Neuronal stem cell (in vitro differentiated cells): Measurements from ENCODE around the gene CAAP1. TPM values are rescaled to one million over a fixed set of nuclear protein-coding genes. Genes with fewer than 3 reads are reported as not detected.

ENCODE experiments used
- DNase-seq: peaks from one replicate; pipeline ENCODE4 v3.0.0-alpha.2; 2013; ENCODE audit warnings: low spot score
- H2AFZ ChIP-seq: one replicate; pipeline ENCODE4 v1.6.1; 2013; ENCODE audit warnings: mild to moderate bottlenecking, low read length, inconsistent platforms
- H2AK5ac ChIP-seq: 2 replicates; pipeline ENCODE4 v1.6.1; 2013; ENCODE audit warnings: low read depth, mild to moderate bottlenecking, inconsistent platforms, low read length, moderate library complexity, mixed read lengths
- H2BK120ac ChIP-seq: 2 replicates; pipeline ENCODE4 v1.6.1; 2013; ENCODE audit warnings: low read depth, mild to moderate bottlenecking, inconsistent platforms, low read length, moderate library complexity, mixed read lengths
- H2BK12ac ChIP-seq: one replicate; pipeline ENCODE4 v1.6.1; 2013; ENCODE audit warnings: low read length, inconsistent platforms
- H2BK15ac ChIP-seq: 2 replicates; pipeline ENCODE4 v1.6.1; 2013; ENCODE audit warnings: mild to moderate bottlenecking, low read length, inconsistent platforms, mixed read lengths
- H2BK5ac ChIP-seq: one replicate; pipeline ENCODE4 v1.6.1; 2013; ENCODE audit warnings: inconsistent platforms, mild to moderate bottlenecking, low read length, moderate library complexity
- H3K14ac ChIP-seq: one replicate; pipeline ENCODE4 v1.6.1; 2013; ENCODE audit warnings: low read length, inconsistent platforms
- H3K18ac ChIP-seq: 2 replicates; pipeline ENCODE4 v1.6.1; 2013; ENCODE audit warnings: low read length, inconsistent platforms
- H3K23ac ChIP-seq: 2 replicates; pipeline ENCODE4 v1.6.1; 2013; ENCODE audit warnings: low read depth, mild to moderate bottlenecking, mixed read lengths, low read length, inconsistent platforms; ENCODE audit not compliant: poor library complexity
- H3K27ac ChIP-seq: replicated peaks from 3 replicates; pipeline ENCODE4 v1.5.1; 2013; ENCODE audit warnings: low read length, inconsistent platforms
- H3K27me3 ChIP-seq, 3 experiments: 2 replicates each; pipeline ENCODE4 v1.6.1; 2013; ENCODE audit warnings: low read length in 3 of 3, mild to moderate bottlenecking in 2 of 3, inconsistent platforms in 1 of 3, low read depth in 1 of 3, mixed read lengths in 1 of 3, moderate library complexity in 1 of 3; ENCODE audit not compliant: control insufficient read depth in 3 of 3, insufficient read depth in 3 of 3
- H3K36me3 ChIP-seq, 2 donors: replicated peaks in 1 of 2; 2 replicates each; pipeline ENCODE4 v1.6.1; 2013; ENCODE audit warnings: low read length in 2 of 2; ENCODE audit not compliant: control insufficient read depth in 2 of 2, insufficient read depth in 2 of 2
- H3K4ac ChIP-seq: 2 replicates; pipeline ENCODE4 v1.6.1; 2013; ENCODE audit warnings: inconsistent platforms, mild to moderate bottlenecking, low read length, moderate library complexity
- H3K4me1 ChIP-seq, 2 donors: 1 replicate in 1 of 2; 2 replicates in 1 of 2; pipeline ENCODE4 v1.6.1; 2013; ENCODE audit warnings: low read length in 2 of 2, low read depth in 1 of 2; ENCODE audit not compliant: control insufficient read depth in 2 of 2, insufficient read depth in 1 of 2
- H3K4me2 ChIP-seq: one replicate; pipeline ENCODE4 v1.6.1; 2013; ENCODE audit warnings: mild to moderate bottlenecking, low read length, inconsistent platforms; ENCODE audit not compliant: insufficient read depth, poor library complexity, severe bottlenecking
- H3K4me3 ChIP-seq, 2 donors: 2 replicates each; pipeline ENCODE4 v1.5.1; 2013; ENCODE audit warnings: low read length in 2 of 2, mild to moderate bottlenecking in 2 of 2, inconsistent platforms in 1 of 2, moderate library complexity in 1 of 2
- H3K79me1 ChIP-seq: one replicate; pipeline ENCODE4 v1.6.1; 2013; ENCODE audit warnings: low read depth, mild to moderate bottlenecking, inconsistent platforms, low read length, moderate library complexity
- H3K9ac ChIP-seq: one replicate; pipeline ENCODE4 v1.6.1; 2013; ENCODE audit warnings: mild to moderate bottlenecking, low read depth, low read length, inconsistent platforms; ENCODE audit not compliant: poor library complexity
- H3K9me3 ChIP-seq, 2 donors: replicated peaks in 1 of 2; 2 replicates each; pipeline versions ENCODE3 to v1.6.1; 2013; ENCODE audit warnings: low read length in 2 of 2, mild to moderate bottlenecking in 2 of 2, inconsistent platforms in 1 of 2, low read depth in 1 of 2, mixed read lengths in 1 of 2, moderate library complexity in 1 of 2; ENCODE audit not compliant: control insufficient read depth in 2 of 2, insufficient read depth in 1 of 2
- H4K8ac ChIP-seq: one replicate; pipeline ENCODE4 v1.6.1; 2013; ENCODE audit warnings: low read depth, mild to moderate bottlenecking, inconsistent platforms, low read length, moderate library complexity
- H4K91ac ChIP-seq: one replicate; pipeline ENCODE4 v1.6.1; 2013; ENCODE audit warnings: low read length, low read depth, mild to moderate bottlenecking, inconsistent platforms; ENCODE audit not compliant: poor library complexity
- WGBS, 2 donors: extraction: QIAGEN DNeasy Blood & Tissue Kit; methylation state at CpG; one replicate each; pipeline ENCODE4 v1.1.7; 2013; ENCODE audit warnings: missing lambda C conversion rate in 2 of 2, mixed read lengths in 1 of 2; ENCODE audit not compliant: insufficient read length in 2 of 2, insufficient replicate concordance in 1 of 2; ENCODE audit errors: extremely low coverage in 2 of 2; 5-methylcytosine and 5-hydroxymethylcytosine counted together
- polyA plus RNA-seq, 2 experiments: library from polyadenylated mRNA; stranded (reverse); fragments of 200-250 nt; gene quantifications; one replicate each; pipeline ENCODE4 v1.2.3, GENCODE V29; 2013

The CAAP1 gene, protein sequence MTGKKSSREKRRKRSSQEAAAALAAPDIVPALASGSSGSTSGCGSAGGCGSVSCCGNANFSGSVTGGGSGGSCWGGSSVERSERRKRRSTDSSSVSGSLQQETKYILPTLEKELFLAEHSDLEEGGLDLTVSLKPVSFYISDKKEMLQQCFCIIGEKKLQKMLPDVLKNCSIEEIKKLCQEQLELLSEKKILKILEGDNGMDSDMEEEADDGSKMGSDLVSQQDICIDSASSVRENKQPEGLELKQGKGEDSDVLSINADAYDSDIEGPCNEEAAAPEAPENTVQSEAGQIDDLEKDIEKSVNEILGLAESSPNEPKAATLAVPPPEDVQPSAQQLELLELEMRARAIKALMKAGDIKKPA
- polyA plus RNA-seq (2013, experiment 1 of 2): 14.3 TPM
- polyA plus RNA-seq (2013, experiment 2 of 2): 15.5 TPM

DNA sequence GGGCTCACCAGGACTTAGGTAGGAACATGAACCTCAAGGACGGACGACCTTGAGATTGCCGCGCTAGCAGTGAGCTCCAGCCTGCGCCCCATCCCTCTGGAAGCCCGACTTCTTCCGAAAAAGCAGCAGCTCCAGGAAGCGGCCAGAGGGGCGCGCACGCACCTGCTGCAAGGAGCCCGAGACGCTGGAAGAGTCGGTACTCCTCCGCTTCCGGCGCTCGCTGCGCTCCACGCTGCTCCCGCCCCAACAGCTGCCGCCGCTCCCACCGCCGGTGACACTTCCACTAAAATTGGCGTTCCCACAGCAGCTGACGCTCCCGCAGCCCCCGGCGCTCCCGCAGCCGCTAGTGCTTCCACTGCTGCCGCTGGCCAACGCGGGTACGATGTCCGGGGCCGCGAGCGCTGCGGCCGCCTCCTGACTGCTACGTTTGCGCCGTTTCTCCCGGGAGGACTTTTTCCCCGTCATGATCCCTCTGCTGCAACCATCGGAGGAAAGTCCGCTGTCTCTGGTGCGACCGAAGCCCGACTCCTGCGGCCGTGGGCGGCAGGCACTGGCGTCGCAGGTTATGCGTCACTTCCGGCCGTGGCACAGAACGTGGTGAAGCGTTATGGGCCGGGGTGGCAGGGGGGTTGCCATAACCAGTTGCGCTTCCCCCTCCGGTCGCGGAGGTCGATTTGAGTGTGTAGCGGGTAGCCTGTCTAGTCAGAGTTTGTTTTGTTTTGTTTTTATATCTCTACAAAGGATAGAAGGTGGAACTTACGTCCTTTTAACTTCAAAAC, at the start of gene CAAP1:
Gene CAAP1 (minus strand): TSS at position 552 of the 779 bp plus-strand sequence. CDS start 87 bp downstream, at position 465.
- H3K4me3 ChIP-seq: peak within 1 kb of the TSS; percentile 98 to 99
- H2BK120ac ChIP-seq: no peak within 1 kb of the TSS
- H3K9ac ChIP-seq: peak within 1 kb of the TSS; percentile 98
- H3K36me3 ChIP-seq: peaks cover 0 to 12% of the 10 kb centered on the region in 2 donors
- H3K27ac ChIP-seq: peak within 1 kb of the TSS; percentile 98
- peak within 1 kb of the TSS; percentile 100 for H2AFZ ChIP-seq
- peak within 1 kb of the TSS; percentile 84 for H2AK5ac ChIP-seq
- H3K18ac ChIP-seq: peak within 1 kb of the TSS; percentile 99
- peak; percentile 81 for DNase-seq
- H3K4ac ChIP-seq: peak within 1 kb of the TSS; percentile 93
- H4K8ac ChIP-seq: peak within 1 kb of the TSS; percentile 92
- WGBS, 2 donors: no CpG with 5 or more reads among the region's 70 CpGs
- peak within 1 kb of the TSS; percentile 93 for H3K23ac ChIP-seq
- H2BK12ac ChIP-seq: peak within 1 kb of the TSS; percentile 41
- no peaks in the 10 kb centered on the region for H3K27me3 ChIP-seq
- no peaks in the 10 kb centered on the region for H3K9me3 ChIP-seq
- peaks cover 4% of the 10 kb centered on the region for H3K79me1 ChIP-seq
- H2BK15ac ChIP-seq: peak within 1 kb of the TSS; percentile 89
- peak within 1 kb of the TSS; percentile 99 for H3K14ac ChIP-seq
- peak within 1 kb of the TSS; percentile 33 for H3K4me2 ChIP-seq
- peaks cover 0 to 3% of the 10 kb centered on the region in 2 donors for H3K4me1 ChIP-seq
- peak within 1 kb of the TSS; percentile 82 for H2BK5ac ChIP-seq
- H4K91ac ChIP-seq: no peak within 1 kb of the TSS

DNA sequence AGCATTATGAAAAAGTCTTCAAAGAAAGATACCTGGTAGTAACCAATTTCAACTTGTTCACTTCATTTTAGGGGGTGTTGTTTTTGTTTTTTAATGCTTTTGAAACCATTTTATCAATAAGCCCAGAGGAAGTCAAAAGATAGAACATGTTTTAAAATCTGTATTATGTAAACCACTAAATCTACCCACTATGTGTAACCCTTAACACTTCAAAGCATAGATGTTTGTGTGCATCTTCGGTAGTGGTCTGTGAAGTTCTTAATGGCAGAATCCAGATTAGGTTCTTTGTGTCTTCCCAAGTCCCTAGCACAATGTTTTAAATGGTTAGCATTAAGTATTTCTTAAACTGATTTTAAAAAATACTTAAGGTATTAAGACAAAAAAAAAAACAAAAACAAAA, 48.2 kb upstream of the CAAP1 start:
- no peak overlapping the region for H4K8ac ChIP-seq
- no CpG with 5 or more reads among the region's 1 CpG for WGBS, 2 donors
- H3K36me3 ChIP-seq: peaks cover 0 to 20% of the 10 kb centered on the region in 2 donors
- no peak overlapping the region for H4K91ac ChIP-seq
- no peaks in the 10 kb centered on the region for H3K79me1 ChIP-seq
- no peak overlapping the region for H2BK120ac ChIP-seq
- H2BK15ac ChIP-seq: no peak overlapping the region
- H2BK12ac ChIP-seq: no peak overlapping the region
- H3K4ac ChIP-seq: no peak overlapping the region
- H2AK5ac ChIP-seq: no peak overlapping the region
- no peak overlapping the region for H3K4me3 ChIP-seq
- H2BK5ac ChIP-seq: no peak overlapping the region
- H3K18ac ChIP-seq: no peak overlapping the region
- no peak overlapping the region for H3K9ac ChIP-seq
- H3K23ac ChIP-seq: no peak overlapping the region
- no peak overlapping the region for H3K4me2 ChIP-seq
- peaks cover 0 to 4% of the 10 kb centered on the region in 2 donors for H3K4me1 ChIP-seq
- no peak overlapping the region for H3K27ac ChIP-seq
- no peak overlapping the region for H3K14ac ChIP-seq
- DNase-seq: no peak
- no peaks in the 10 kb centered on the region for H3K27me3 ChIP-seq
- peaks cover 3 to 6% of the 10 kb centered on the region in 2 donors for H3K9me3 ChIP-seq
- H2AFZ ChIP-seq: no peak overlapping the region

- no peak overlapping the region for H4K91ac ChIP-seq
- no peaks in the 10 kb centered on the region for H3K27me3 ChIP-seq
- no peak overlapping the region for H2AK5ac ChIP-seq
- no peak overlapping the region for H2BK15ac ChIP-seq
- H3K18ac ChIP-seq: no peak overlapping the region
- H4K8ac ChIP-seq: no peak overlapping the region
- no peak overlapping the region for H2BK5ac ChIP-seq
- no CpG with 5 or more reads among the region's 3 CpGs for WGBS, 2 donors
- no peaks in the 10 kb centered on the region for H3K79me1 ChIP-seq
- no peak overlapping the region for H3K4me3 ChIP-seq
- H3K14ac ChIP-seq: no peak overlapping the region
- H3K4ac ChIP-seq: no peak overlapping the region
- no peak overlapping the region for H3K27ac ChIP-seq
- no peak overlapping the region for H3K9ac ChIP-seq
- H3K4me1 ChIP-seq: peaks cover 0 to 2% of the 10 kb centered on the region in 2 donors
- peaks cover 0 to 20% of the 10 kb centered on the region in 2 donors for H3K36me3 ChIP-seq
- DNase-seq: no peak
- no peak overlapping the region for H2AFZ ChIP-seq
- no peak overlapping the region for H2BK120ac ChIP-seq
- H3K4me2 ChIP-seq: no peak overlapping the region
- peaks cover 3 to 6% of the 10 kb centered on the region in 2 donors for H3K9me3 ChIP-seq
- no peak overlapping the region for H3K23ac ChIP-seq
- H2BK12ac ChIP-seq: no peak overlapping the region
These were observed 47.5 kb upstream of the CAAP1 start for GRCh38 chr9:26939955-26940711.
